IMR-90 (cell line): ENCODE data around the gene PTPRN2. TPM values are rescaled to one million over a fixed set of nuclear protein-coding genes. Genes with fewer than 3 reads are reported as not detected.

Experiments used
- ATAC-seq: fragments of 200-7000 bp; cut with Tn5 transposase; 2 replicates; pipeline ENCODE4 v1.9.1; 2020; ENCODE audit warnings: low read depth, mild to moderate bottlenecking, moderate library complexity
- BruUV-seq: library from RNA; stranded (reverse); fragments of 400-500 nt; replicated peaks from 2 replicates; lab custom pipeline; 2021; lab: Mats Ljungman, UMichigan
- CTCF ChIA-PET: fragments of 300-600 bp; formaldehyde crosslinking; extraction: SDS; loops from one replicate; lab custom pipeline; 2021; ENCODE audit warnings: antibody characterized with exemption; lab: Yijun Ruan, JAX
- POLR2A ChIA-PET: fragments of 300-600 bp; sonication (Branson Sonifier 250); formaldehyde crosslinking; loops from one replicate; lab custom pipeline; 2022; ENCODE audit warnings: antibody characterized with exemption; ENCODE audit not compliant: unreplicated experiment; lab: Charles Lee
- DNase-seq: peaks from one replicate; pipeline ENCODE4 v3.0.0; 2013
- H2AFZ ChIP-seq: replicated peaks from 2 replicates; pipeline ENCODE3; 2013; ENCODE audit warnings: low read length, mild to moderate bottlenecking; ENCODE audit not compliant: poor library complexity
- H2AK5ac ChIP-seq: 2 replicates; pipeline ENCODE4 v1.6.1; 2013; ENCODE audit warnings: low read depth, low read length, inconsistent platforms
- H2AK9ac ChIP-seq: replicated peaks from 2 replicates; pipeline ENCODE3; 2013; ENCODE audit warnings: mild to moderate bottlenecking, low read depth, low read length, moderate library complexity; ENCODE audit not compliant: poor library complexity
- H2BK120ac ChIP-seq: 2 replicates; pipeline ENCODE4 v1.6.1; 2013; ENCODE audit warnings: low read depth, low read length, inconsistent platforms
- H2BK15ac ChIP-seq: 3 replicates; pipeline ENCODE4 v1.6.1; 2013; ENCODE audit warnings: low read depth, low read length, inconsistent platforms
- H2BK20ac ChIP-seq: 2 replicates; pipeline ENCODE4 v1.6.1; 2013; ENCODE audit warnings: low read depth, mild to moderate bottlenecking, inconsistent platforms, low read length, moderate library complexity
- H2BK5ac ChIP-seq: 2 replicates; pipeline ENCODE4 v1.6.1; 2013; ENCODE audit warnings: mild to moderate bottlenecking, low read depth, low read length, inconsistent platforms; ENCODE audit not compliant: poor library complexity, severe bottlenecking
- H3K14ac ChIP-seq: replicated peaks from 2 replicates; pipeline ENCODE4 v1.6.1; 2013; ENCODE audit warnings: low read depth, low read length, inconsistent platforms
- H3K18ac ChIP-seq: 2 replicates; pipeline ENCODE4 v1.6.1; 2013; ENCODE audit warnings: low read depth, low read length, control low read depth
- H3K23ac ChIP-seq: 2 replicates; pipeline ENCODE4 v1.6.1; 2013; ENCODE audit warnings: low read depth, low read length, inconsistent platforms
- H3K27ac ChIP-seq: 2 replicates; pipeline ENCODE4 v1.5.1; 2013; ENCODE audit warnings: mild to moderate bottlenecking, control low read depth, low read length; ENCODE audit not compliant: insufficient read depth
- H3K27me3 ChIP-seq: 2 replicates; pipeline ENCODE4 v1.6.1; 2013; ENCODE audit warnings: low read length; ENCODE audit not compliant: control insufficient read depth, insufficient read depth
- H3K36me3 ChIP-seq: 2 replicates; pipeline ENCODE4 v1.6.1; 2013; ENCODE audit warnings: low read length, mixed read lengths; ENCODE audit not compliant: control insufficient read depth, insufficient read depth
- H3K4ac ChIP-seq: 2 replicates; pipeline ENCODE4 v1.6.1; 2013; ENCODE audit warnings: low read depth, low read length, inconsistent platforms
- H3K4me1 ChIP-seq: 2 replicates; pipeline ENCODE4 v1.6.1; 2013; ENCODE audit warnings: low read length, mixed read lengths; ENCODE audit not compliant: control insufficient read depth, insufficient read depth
- H3K4me2 ChIP-seq: 2 replicates; pipeline ENCODE4 v1.6.1; 2013; ENCODE audit warnings: low read depth, mild to moderate bottlenecking, control low read depth, low read length, moderate library complexity
- H3K4me3 ChIP-seq: 2 replicates; pipeline ENCODE4 v1.5.1; 2013; ENCODE audit warnings: low read depth, mild to moderate bottlenecking, control low read depth, low read length, moderate library complexity; ENCODE audit not compliant: insufficient read depth
- H3K56ac ChIP-seq: 2 replicates; pipeline ENCODE4 v1.6.1; 2013; ENCODE audit warnings: low read length, inconsistent platforms; ENCODE audit not compliant: insufficient read depth; ENCODE audit errors: extremely low read depth
- H3K79me1 ChIP-seq, 2 experiments: 2 replicates each; pipeline ENCODE4 v1.6.1; 2013; ENCODE audit warnings: low read length in 2 of 2, inconsistent platforms in 1 of 2, low read depth in 1 of 2
- H3K9ac ChIP-seq: 2 replicates; pipeline ENCODE4 v1.6.1; 2013; ENCODE audit warnings: low read depth, low read length, control low read depth
- H3K9me1 ChIP-seq: 2 replicates; pipeline ENCODE4 v1.6.1; 2013; ENCODE audit warnings: low read length, inconsistent platforms; ENCODE audit not compliant: insufficient read depth
- H3K9me3 ChIP-seq: 2 replicates; pipeline ENCODE4 v1.6.1; 2013; ENCODE audit warnings: low read length; ENCODE audit not compliant: control insufficient read depth, insufficient read depth
- H4K20me1 ChIP-seq: 2 replicates; pipeline ENCODE4 v1.6.1; 2013; ENCODE audit warnings: low read length, inconsistent platforms; ENCODE audit not compliant: insufficient read depth
- H4K5ac ChIP-seq: 2 replicates; pipeline ENCODE4 v1.6.1; 2013; ENCODE audit warnings: mild to moderate bottlenecking, low read depth, low read length, control low read depth
- H4K8ac ChIP-seq, 2 experiments: 2 replicates each; pipeline ENCODE4 v1.6.1; 2013; ENCODE audit warnings: low read depth in 2 of 2, low read length in 2 of 2, control low read depth in 1 of 2, inconsistent platforms in 1 of 2
- H4K91ac ChIP-seq: 2 replicates; pipeline ENCODE4 v1.6.1; 2013; ENCODE audit warnings: low read depth, low read length, inconsistent platforms; ENCODE audit not compliant: insufficient read depth
- CHD1 ChIP-seq: IDR thresholded peaks from 2 replicates; pipeline ENCODE4 v1.6.1; 2012; ENCODE audit warnings: low read depth, low read length, improper control_type of control experiment
- POLR2A ChIP-seq: IDR thresholded peaks from 2 replicates; pipeline ENCODE4 v1.6.1; 2012; ENCODE audit warnings: mild to moderate bottlenecking, low read depth, low read length
- RAD21 ChIP-seq: IDR thresholded peaks from 2 replicates; pipeline ENCODE4 v1.6.1; 2012; ENCODE audit warnings: low read length, improper control_type of control experiment
- WGBS, 2 experiments: methylation state at CpG; one replicate each; pipeline versions ENCODE4 v1.1.5 to v1.1.7; 2013; ENCODE audit warnings: missing lambda C conversion rate in 2 of 2; ENCODE audit not compliant: insufficient read length in 1 of 2; ENCODE audit errors: extremely low coverage in 2 of 2; 5-methylcytosine and 5-hydroxymethylcytosine counted together
- dilution Hi-C: fragments of 300-500 bp; cut with HindIII; formaldehyde crosslinking; loops from one replicate; pipeline ENCODE4 v1.14.3; 2018; ENCODE audit warnings: low sequenced_read_pairs; ENCODE audit not compliant: unreplicated experiment
- in situ Hi-C: fragments of 300-500 bp; cut with MboI; formaldehyde crosslinking; loops from 3 replicates; pipeline ENCODE4 v1.14.3; 2019; ENCODE audit warnings: low sequenced_read_pairs, inconsistent platforms, mixed read lengths
- intact Hi-C: fragments of 100-400 bp; cut with micrococcal nuclease; formaldehyde crosslinking; loops from 2 replicates; pipeline ENCODE4 v1.10.0; 2022
- polyA plus RNA-seq, 3 experiments: library from polyadenylated mRNA; depleted of rRNA; stranded (reverse); fragments of >200 nt; gene quantifications; 2 replicates each; pipeline ENCODE4 v1.2.3, GENCODE V29; 2012; ENCODE audit warnings: low replicate concordance in 1 of 3
- total RNA-seq: library from RNA; depleted of rRNA; stranded (reverse); fragments of >200 nt; gene quantifications from 2 replicates; pipeline ENCODE4 v1.2.3, GENCODE V29; 2012

The PTPRN2 gene
- total and polyA plus RNA-seq, 2 of the 4 experiments (the other 2 are of a cell fraction), result 0.03 TPM; not detected in 1

- Histone ChIP-seq H3K27me3 (no peaks in the 10 kb centered on the region), H3K14ac (no peak overlapping the region), H4K20me1 (no peaks in the 10 kb centered on the region), H4K5ac (no peak overlapping the region), H4K91ac (no peak overlapping the region), H3K9ac (no peak overlapping the region), H3K4me3 (no peak overlapping the region), H3K23ac (no peak overlapping the region), H2BK20ac (no peak overlapping the region), H2AK9ac (no peak overlapping the region), H4K8ac (no peak overlapping the region), H3K9me3 (peaks cover 45% of the 10 kb centered on the region), H3K56ac (no peak overlapping the region), H3K79me1 (no peaks in the 10 kb centered on the region), H2BK5ac (no peak overlapping the region), H2BK120ac (no peak overlapping the region), H3K4ac (no peak overlapping the region), H3K4me1 (no peaks in the 10 kb centered on the region), H3K4me2 (no peak overlapping the region), H2AFZ (no peak overlapping the region), H3K9me1 (no peaks in the 10 kb centered on the region), H2AK5ac (no peak overlapping the region), H3K36me3 (no peaks in the 10 kb centered on the region), H2BK15ac (no peak overlapping the region), H3K27ac (no peak overlapping the region), H3K18ac (no peak overlapping the region)
- dilution Hi-C loops (no loop called here), intact Hi-C loops (no loop called here), in situ Hi-C loops (no loop called here)
- DNase-seq, result no peak
- POLR2A ChIA-PET, result no interaction called here
- CTCF ChIA-PET, result no interaction called here
- TF ChIP-seq CHD1 (no peak), RAD21 (no peak), POLR2A (no peak)
- WGBS, 2 experiments, result no CpG with 5 or more reads among the region's 12 CpGs
- no TSS peak for BruUV-seq
- ATAC-seq, result no peak
Observed at GRCh38 chr7:158001003-158001402, 586.6 kb downstream of the PTPRN2 start.
